GM23338 (cell line): ENCODE data around the gene GIMAP4. TPM values are rescaled to one million over a fixed set of nuclear protein-coding genes. Genes with fewer than 3 reads are reported as not detected.
"Not testable (repeated sequence)": the region's sequence is repeated elsewhere in the genome, so short reads cannot be mapped to it uniquely, and the experiment has no call there.

ENCODE experiments used
- ATAC-seq: fragments of 200-7000 bp; cut with Tn5 transposase; 3 replicates; pipeline ENCODE4 v1.9.1; 2020
- DNase-seq: peaks from one replicate; pipeline ENCODE4 v3.0.0-alpha.2; 2015; ENCODE audit warnings: low spot score
- H2AFZ ChIP-seq: fragments of 200-600 bp; sonication (generic); 2 replicates; pipeline ENCODE4 v1.8.0; 2016; ENCODE audit warnings: antibody characterized with exemption, mild to moderate bottlenecking, moderate library complexity
- H3F3A ChIP-seq: fragments of 200-600 bp; sonication (generic); replicated peaks from 2 replicates; pipeline ENCODE4 v1.8.0; 2017; ENCODE audit warnings: antibody characterized with exemption, mixed run types, low read depth
- H3K27ac ChIP-seq: fragments of 200-600 bp; sonication (generic); 2 replicates; pipeline ENCODE4 v1.6.1; 2016; ENCODE audit warnings: low read depth
- H3K27me3 ChIP-seq: fragments of 200-600 bp; sonication (generic); 2 replicates; pipeline ENCODE4 v1.8.0; 2016; ENCODE audit warnings: mild to moderate bottlenecking, mixed run types, moderate library complexity; ENCODE audit not compliant: insufficient read depth
- H3K36me3 ChIP-seq: fragments of 200-600 bp; sonication (generic); 2 replicates; pipeline ENCODE4 v1.8.0; 2016; ENCODE audit warnings: mild to moderate bottlenecking; ENCODE audit not compliant: insufficient read depth
- H3K4me1 ChIP-seq: fragments of 200-600 bp; sonication (generic); 2 replicates; pipeline ENCODE4 v1.8.0; 2016; ENCODE audit warnings: mild to moderate bottlenecking, moderate library complexity; ENCODE audit not compliant: insufficient read depth
- H3K4me2 ChIP-seq: fragments of 200-600 bp; sonication (generic); 2 replicates; pipeline ENCODE4 v1.7.1; 2017; ENCODE audit warnings: mixed run types
- H3K4me3 ChIP-seq: fragments of 200-600 bp; sonication (generic); 2 replicates; pipeline ENCODE4 v1.6.1; 2016; ENCODE audit warnings: mixed run types
- H3K79me2 ChIP-seq: fragments of 200-600 bp; sonication (generic); replicated peaks from 2 replicates; pipeline ENCODE4 v1.8.0; 2017; ENCODE audit warnings: mild to moderate bottlenecking; ENCODE audit not compliant: insufficient read depth
- H3K9me2 ChIP-seq: fragments of 200-600 bp; sonication (generic); 2 replicates; pipeline ENCODE4 v1.8.0; 2017; ENCODE audit not compliant: insufficient read depth
- H4K20me1 ChIP-seq: fragments of 200-600 bp; sonication (generic); replicated peaks from 2 replicates; pipeline ENCODE4 v1.8.0; 2017; ENCODE audit warnings: mild to moderate bottlenecking; ENCODE audit not compliant: insufficient read depth
- H3K27ac Mint-ChIP-seq: 2 replicates; pipeline ENCODE4 v1.8.0; 2020; ENCODE audit warnings: inconsistent platforms, mild to moderate bottlenecking, moderate library complexity, mixed read lengths
- H3K27me3 Mint-ChIP-seq: 3 replicates; pipeline ENCODE4 v1.8.0; 2022; ENCODE audit warnings: low read depth, mild to moderate bottlenecking, moderate library complexity, mixed read lengths, inconsistent platforms; ENCODE audit not compliant: insufficient read depth, poor library complexity
- H3K36me3 Mint-ChIP-seq: 3 replicates; pipeline ENCODE4 v1.8.0; 2021; ENCODE audit warnings: low read depth, mild to moderate bottlenecking, inconsistent platforms, moderate library complexity, mixed read lengths
- H3K4me1 Mint-ChIP-seq: 3 replicates; pipeline ENCODE4 v1.8.0; 2020; ENCODE audit warnings: mild to moderate bottlenecking, inconsistent platforms, mixed read lengths
- H3K4me3 Mint-ChIP-seq: 3 replicates; pipeline ENCODE4 v1.8.0; 2021; ENCODE audit warnings: moderate library complexity, mild to moderate bottlenecking, inconsistent platforms, mixed read lengths
- H3K9me3 Mint-ChIP-seq: 3 replicates; pipeline ENCODE4 v1.8.0; 2020; ENCODE audit warnings: moderate library complexity, mild to moderate bottlenecking, inconsistent platforms, mixed read lengths
- CREB1 ChIP-seq: fragments of 250-450 bp; sonication (Bioruptor Pico); IDR thresholded peaks from 2 replicates; pipeline ENCODE4 v1.5.0; 2020; ENCODE audit warnings: low read depth, mild to moderate bottlenecking, moderate library complexity
- EZH2 ChIP-seq: fragments of 200-600 bp; sonication (generic); IDR thresholded peaks from one replicate; pipeline ENCODE4 v1.8.0; 2017; ENCODE audit warnings: antibody characterized with exemption, mild to moderate bottlenecking, low read depth; ENCODE audit not compliant: unreplicated experiment
- EZH2phosphoT487 ChIP-seq: fragments of 200-600 bp; sonication (generic); IDR thresholded peaks from one replicate; pipeline ENCODE4 v1.8.1; 2018; ENCODE audit warnings: antibody characterized with exemption; ENCODE audit not compliant: unreplicated experiment
- NANOG ChIP-seq: IDR thresholded peaks from 2 replicates; pipeline ENCODE4 v1.6.1; 2016; ENCODE audit warnings: antibody characterized with exemption, borderline replicate concordance
- POLR2AphosphoS5 ChIP-seq: IDR thresholded peaks from 2 replicates; pipeline ENCODE4 v1.6.1; 2016; ENCODE audit warnings: antibody characterized with exemption, low read depth
- STAT1 ChIP-seq: IDR thresholded peaks from one replicate; pipeline ENCODE4 v1.6.1; 2016; ENCODE audit warnings: antibody characterized with exemption; ENCODE audit not compliant: unreplicated experiment
- ZNF114 ChIP-seq: fragments of 250-450 bp; sonication (Bioruptor Pico); IDR thresholded peaks from 2 replicates; pipeline ENCODE4 v1.5.0; 2020; ENCODE audit warnings: mild to moderate bottlenecking, moderate library complexity
- ZNF331 ChIP-seq: fragments of 250-450 bp; sonication (Bioruptor Pico); IDR thresholded peaks from 2 replicates; pipeline ENCODE4 v1.5.0; 2020; ENCODE audit warnings: low read depth, mild to moderate bottlenecking, moderate library complexity
- polyA plus RNA-seq: library from polyadenylated mRNA; unstranded; fragments of >200 nt; fragmentation: Nextera tagmentation; extraction: Ambion mirVana; gene quantifications from 2 replicates; pipeline ENCODE4 v1.2.1, GENCODE V29; 2016
- total RNA-seq: library from RNA; depleted of rRNA; stranded (reverse); fragments of >200 nt; shearing (Covaris generic); gene quantifications from 2 replicates; pipeline ENCODE4 v1.2.3, GENCODE V29; 2014
- TF ChIP-seq, protein P1 (sequence below), 2 experiments: fragments of 200-600 bp in 1 of 2; sonication (generic) in 1 of 2; conservative IDR thresholded peaks; 2 replicates each; pipeline versions ENCODE4 v1.5.1 to v1.6.1; 2016 to 2017; ENCODE audit warnings: antibody characterized with exemption in 2 of 2, low read depth in 2 of 2, mild to moderate bottlenecking in 2 of 2, moderate library complexity in 1 of 2
- TF ChIP-seq, protein P2 (sequence below): IDR thresholded peaks from 2 replicates; pipeline ENCODE4 v1.6.1; 2016; ENCODE audit warnings: antibody characterized with exemption

Gene GIMAP4
- total and polyA plus RNA-seq, 2 experiments from 2014 or later = not detected

DNA sequence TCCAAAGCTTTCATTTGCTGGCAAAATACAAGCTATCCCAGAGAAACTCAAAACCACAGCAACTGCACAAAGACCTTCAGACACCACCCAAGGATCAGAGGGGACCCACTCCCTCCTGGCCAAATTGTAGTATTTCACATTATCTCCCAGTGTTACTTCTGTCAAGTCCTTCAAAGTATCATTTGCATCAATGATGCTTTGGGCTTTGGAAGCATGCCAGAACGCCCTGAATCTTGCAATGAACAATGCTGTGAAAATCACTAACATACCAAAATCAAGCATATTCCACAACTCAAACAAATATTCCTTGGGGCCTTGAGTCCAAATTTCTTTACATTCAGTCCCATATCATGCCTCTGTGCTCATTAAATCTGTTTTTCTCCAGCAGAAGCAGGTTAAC is 47.2 kb downstream of the GIMAP4 start:
- not testable (repeated sequence) for H3K27ac ChIP-seq, H3K79me2 ChIP-seq, H3K36me3 ChIP-seq, H3K4me1 Mint-ChIP-seq, H3K36me3 Mint-ChIP-seq, DNase-seq, H3K27ac Mint-ChIP-seq, H4K20me1 ChIP-seq, ATAC-seq, H3F3A ChIP-seq, H3K9me3 Mint-ChIP-seq, H3K4me1 ChIP-seq, H3K27me3 ChIP-seq, H3K4me2 ChIP-seq, H3K4me3 ChIP-seq, H3K27me3 Mint-ChIP-seq, H2AFZ ChIP-seq, H3K4me3 Mint-ChIP-seq
- peaks cover 19% of the 10 kb centered on the region; the same call in 1 of the 2 replicates for H3K9me2 ChIP-seq

DNA sequence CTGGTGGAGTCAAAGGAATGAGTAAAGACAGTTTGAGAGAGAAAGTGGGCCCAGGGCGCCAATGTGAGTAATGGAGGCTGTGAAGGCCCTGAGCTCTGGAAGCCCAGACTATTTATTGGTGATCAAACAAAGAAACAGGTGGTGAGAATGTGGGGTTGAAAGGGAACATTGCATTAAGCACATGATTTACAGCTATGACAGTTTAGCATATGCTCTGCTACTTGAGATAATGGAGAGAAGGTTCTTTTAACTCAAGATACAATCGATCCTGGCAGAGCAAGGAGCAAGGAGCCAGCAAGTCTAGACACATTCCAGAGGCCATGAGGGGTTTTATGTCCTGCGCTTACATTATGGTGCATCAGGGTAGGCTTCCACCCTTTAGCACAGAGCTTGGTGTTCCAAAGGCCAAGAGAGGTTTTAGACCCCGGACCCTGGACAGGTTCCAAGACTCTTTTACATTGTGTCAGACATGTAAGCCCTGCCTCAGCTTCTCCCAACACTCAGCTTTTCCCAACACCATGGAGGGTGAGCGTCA is 48.1 kb downstream of the GIMAP4 start:
- not testable (repeated sequence) for H3K4me3 ChIP-seq, H3F3A ChIP-seq, H3K36me3 ChIP-seq, H3K79me2 ChIP-seq, H3K27me3 ChIP-seq, H3K9me3 Mint-ChIP-seq, H3K4me2 ChIP-seq, H3K27ac Mint-ChIP-seq, ATAC-seq, H4K20me1 ChIP-seq, H3K4me1 ChIP-seq, H3K27me3 Mint-ChIP-seq, H3K4me3 Mint-ChIP-seq, H3K27ac ChIP-seq, H2AFZ ChIP-seq, DNase-seq, H3K4me1 Mint-ChIP-seq, H3K36me3 Mint-ChIP-seq
- peaks cover 19% of the 10 kb centered on the region; the same call in 1 of the 2 replicates for H3K9me2 ChIP-seq

DNA sequence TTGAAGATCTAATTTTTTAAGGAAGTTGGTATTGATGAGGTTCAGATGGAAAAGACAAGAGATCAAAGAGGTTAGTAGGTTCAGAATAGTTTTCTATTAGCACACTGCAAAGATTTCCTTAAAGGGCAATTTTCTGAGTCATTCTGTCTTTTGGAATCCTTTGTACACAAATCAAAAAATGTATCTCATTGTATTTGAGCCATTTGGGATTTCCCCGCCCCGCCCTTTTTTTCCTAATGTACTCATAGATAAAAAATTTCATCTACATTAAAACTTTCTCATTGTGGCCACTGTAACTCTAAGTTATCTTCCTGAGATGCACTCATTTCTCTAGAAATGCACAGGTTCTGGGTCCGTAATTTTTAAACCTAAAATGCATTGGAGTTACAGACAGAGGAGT is 52.9 kb downstream of the GIMAP4 start:
- Histone ChIP-seq H3K4me2 (no peak overlapping the region), H3K4me3 (no peak overlapping the region), H4K20me1 (no peaks in the 10 kb centered on the region), H3K4me1 (no peaks in the 10 kb centered on the region), H3F3A (no peaks in the 10 kb centered on the region), H3K27me3 (no peaks in the 10 kb centered on the region), H3K36me3 (no peaks in the 10 kb centered on the region), H3K79me2 (no peaks in the 10 kb centered on the region), H3K27ac (no peak overlapping the region), H3K9me2 (peaks cover 7% of the 10 kb centered on the region; the same call in 1 of the 2 replicates), H2AFZ (no peak overlapping the region)
- H3K27me3 Mint-ChIP-seq = peaks cover 5% of the 10 kb centered on the region
- H3K27ac Mint-ChIP-seq = no peak overlapping the region
- no peak overlapping the region for H3K4me3 Mint-ChIP-seq
- no peaks in the 10 kb centered on the region for H3K4me1 Mint-ChIP-seq
- H3K36me3 Mint-ChIP-seq = no peaks in the 10 kb centered on the region
- no peaks in the 10 kb centered on the region for H3K9me3 Mint-ChIP-seq
- ATAC-seq (no peak), DNase-seq (no peak)
- TF ChIP-seq, protein P1, sequence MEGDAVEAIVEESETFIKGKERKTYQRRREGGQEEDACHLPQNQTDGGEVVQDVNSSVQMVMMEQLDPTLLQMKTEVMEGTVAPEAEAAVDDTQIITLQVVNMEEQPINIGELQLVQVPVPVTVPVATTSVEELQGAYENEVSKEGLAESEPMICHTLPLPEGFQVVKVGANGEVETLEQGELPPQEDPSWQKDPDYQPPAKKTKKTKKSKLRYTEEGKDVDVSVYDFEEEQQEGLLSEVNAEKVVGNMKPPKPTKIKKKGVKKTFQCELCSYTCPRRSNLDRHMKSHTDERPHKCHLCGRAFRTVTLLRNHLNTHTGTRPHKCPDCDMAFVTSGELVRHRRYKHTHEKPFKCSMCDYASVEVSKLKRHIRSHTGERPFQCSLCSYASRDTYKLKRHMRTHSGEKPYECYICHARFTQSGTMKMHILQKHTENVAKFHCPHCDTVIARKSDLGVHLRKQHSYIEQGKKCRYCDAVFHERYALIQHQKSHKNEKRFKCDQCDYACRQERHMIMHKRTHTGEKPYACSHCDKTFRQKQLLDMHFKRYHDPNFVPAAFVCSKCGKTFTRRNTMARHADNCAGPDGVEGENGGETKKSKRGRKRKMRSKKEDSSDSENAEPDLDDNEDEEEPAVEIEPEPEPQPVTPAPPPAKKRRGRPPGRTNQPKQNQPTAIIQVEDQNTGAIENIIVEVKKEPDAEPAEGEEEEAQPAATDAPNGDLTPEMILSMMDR (conservative IDR thresholded peaks at IDR 0.05; ENCODE audit: low read depth in 2 of 2) = no peak
- no peak for TF ChIP-seq POLR2AphosphoS5
- TF ChIP-seq ZNF331 (CRISPR knock-in tag) = no peak
- TF ChIP-seq CREB1 (CRISPR knock-in tag) = no peak
- no peak for TF ChIP-seq STAT1
- TF ChIP-seq EZH2phosphoT487 = no peak
- TF ChIP-seq, protein P2, sequence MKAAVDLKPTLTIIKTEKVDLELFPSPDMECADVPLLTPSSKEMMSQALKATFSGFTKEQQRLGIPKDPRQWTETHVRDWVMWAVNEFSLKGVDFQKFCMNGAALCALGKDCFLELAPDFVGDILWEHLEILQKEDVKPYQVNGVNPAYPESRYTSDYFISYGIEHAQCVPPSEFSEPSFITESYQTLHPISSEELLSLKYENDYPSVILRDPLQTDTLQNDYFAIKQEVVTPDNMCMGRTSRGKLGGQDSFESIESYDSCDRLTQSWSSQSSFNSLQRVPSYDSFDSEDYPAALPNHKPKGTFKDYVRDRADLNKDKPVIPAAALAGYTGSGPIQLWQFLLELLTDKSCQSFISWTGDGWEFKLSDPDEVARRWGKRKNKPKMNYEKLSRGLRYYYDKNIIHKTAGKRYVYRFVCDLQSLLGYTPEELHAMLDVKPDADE = no peak
- no peak for TF ChIP-seq EZH2
- no peak for TF ChIP-seq ZNF114 (CRISPR knock-in tag)
- no peak for TF ChIP-seq NANOG
